Caco-2 (cell line): ENCODE results near the gene OAF. TPM values are rescaled to one million over a fixed set of nuclear protein-coding genes. Genes with fewer than 3 reads are reported as not detected.

ENCODE experiments used
- BruUV-seq: library from RNA; stranded (reverse); fragments of 400-500 nt; replicated peaks from 2 replicates; lab custom pipeline; 2021; lab: Mats Ljungman, UMichigan
- CTCF ChIA-PET: fragments of 300-600 bp; sonication (Branson Sonifier 250); formaldehyde crosslinking; loops from one replicate; lab custom pipeline; 2022; ENCODE audit warnings: antibody characterized with exemption; lab: Charles Lee
- POLR2A ChIA-PET: fragments of 300-600 bp; sonication (Branson Sonifier 250); formaldehyde crosslinking; loops from one replicate; lab custom pipeline; 2022; ENCODE audit warnings: antibody characterized with exemption; lab: Charles Lee
- DNase-seq, 2 experiments: peaks; one replicate each; pipeline versions ENCODE4 v3.0.0 to v3.0.0-alpha.2; 2020 to 2022
- H3K27me3 ChIP-seq: replicated peaks from 2 replicates; pipeline ENCODE4 v1.6.0; 2011; ENCODE audit warnings: low read length; ENCODE audit not compliant: control insufficient read depth, insufficient read depth
- H3K36me3 ChIP-seq: 2 replicates; pipeline ENCODE4 v1.5.1; 2011; ENCODE audit warnings: low read length; ENCODE audit not compliant: control insufficient read depth, insufficient read depth
- H3K4me1 ChIP-seq: fragments of 250-450 bp; sonication (Bioruptor Pico); 2 replicates; pipeline ENCODE4 v1.5.1; 2020; ENCODE audit warnings: mild to moderate bottlenecking
- H3K4me3 ChIP-seq: 2 replicates; pipeline ENCODE4 v1.5.1; 2011; ENCODE audit warnings: low read depth, mild to moderate bottlenecking, control low read depth, low read length
- H3K9me3 ChIP-seq: fragments of 250-450 bp; sonication (Bioruptor Pico); 2 replicates; pipeline ENCODE4 v1.5.1; 2020; ENCODE audit warnings: mild to moderate bottlenecking, moderate library complexity
- H3K27ac Mint-ChIP-seq: one replicate; pipeline ENCODE4 v1.8.0; 2022; ENCODE audit warnings: mixed read lengths; ENCODE audit not compliant: unreplicated experiment
- H3K27me3 Mint-ChIP-seq: one replicate; pipeline ENCODE4 v1.8.0; 2022; ENCODE audit warnings: mixed read lengths; ENCODE audit not compliant: insufficient read depth, unreplicated experiment
- H3K36me3 Mint-ChIP-seq: one replicate; pipeline ENCODE4 v1.8.0; 2022; ENCODE audit warnings: mild to moderate bottlenecking, mixed read lengths; ENCODE audit not compliant: insufficient read depth, unreplicated experiment
- H3K4me1 Mint-ChIP-seq: one replicate; pipeline ENCODE4 v1.8.0; 2022; ENCODE audit warnings: low read depth, mixed read lengths; ENCODE audit not compliant: unreplicated experiment
- H3K4me3 Mint-ChIP-seq: one replicate; pipeline ENCODE4 v1.8.0; 2022; ENCODE audit warnings: mild to moderate bottlenecking, moderate library complexity, mixed read lengths; ENCODE audit not compliant: unreplicated experiment
- H3K9me3 Mint-ChIP-seq: one replicate; pipeline ENCODE4 v1.8.0; 2022; ENCODE audit warnings: mixed read lengths; ENCODE audit not compliant: unreplicated experiment
- intact Hi-C: fragments of 100-400 bp; cut with micrococcal nuclease; formaldehyde crosslinking; loops from one replicate; pipeline ENCODE4 v1.10.0; 2022; ENCODE audit not compliant: unreplicated experiment
- total RNA-seq: library from RNA; stranded (reverse); gene quantifications from 2 replicates; pipeline ENCODE4 v1.2.3, GENCODE V29; 2022
- TF ChIP-seq, protein P1 (sequence below), 2 experiments: fragments of 200-600 bp in 1 of 2; IDR thresholded peaks; 1 replicate in 1 of 2; 2 replicates in 1 of 2; pipeline versions ENCODE4 v1.5.1 to v1.8.0; 2011 to 2022; ENCODE audit warnings: antibody characterized with exemption in 1 of 2, control low read depth in 1 of 2, inconsistent platforms in 1 of 2, low read depth in 1 of 2, low read length in 1 of 2, mild to moderate bottlenecking in 1 of 2, moderate library complexity in 1 of 2; ENCODE audit not compliant: insufficient read depth in 1 of 2, severe bottlenecking in 1 of 2, unreplicated experiment in 1 of 2

Gene OAF
- total RNA-seq, 1 experiment from 2014 or later = 31.3 TPM

DNA sequence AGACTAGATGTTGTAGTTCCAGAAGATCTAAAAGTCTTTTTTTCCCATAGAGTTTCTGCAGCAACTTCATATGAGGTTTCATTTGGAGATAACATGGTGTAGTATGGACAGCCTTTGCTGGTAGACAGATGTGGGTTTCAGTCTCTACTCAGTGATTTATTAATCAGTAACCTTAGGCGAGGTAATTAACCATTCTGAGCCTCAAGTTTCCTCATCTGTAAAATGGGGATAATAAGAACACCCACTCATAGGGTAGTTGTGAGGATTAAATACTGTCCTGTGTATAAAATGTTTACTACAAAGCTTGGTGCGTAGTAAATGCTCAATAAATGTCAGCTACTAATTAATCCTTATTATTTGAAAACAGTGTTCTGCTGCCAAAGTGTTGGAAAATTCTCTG is 45.9 kb downstream of the OAF start:
- TF ChIP-seq, protein P1, sequence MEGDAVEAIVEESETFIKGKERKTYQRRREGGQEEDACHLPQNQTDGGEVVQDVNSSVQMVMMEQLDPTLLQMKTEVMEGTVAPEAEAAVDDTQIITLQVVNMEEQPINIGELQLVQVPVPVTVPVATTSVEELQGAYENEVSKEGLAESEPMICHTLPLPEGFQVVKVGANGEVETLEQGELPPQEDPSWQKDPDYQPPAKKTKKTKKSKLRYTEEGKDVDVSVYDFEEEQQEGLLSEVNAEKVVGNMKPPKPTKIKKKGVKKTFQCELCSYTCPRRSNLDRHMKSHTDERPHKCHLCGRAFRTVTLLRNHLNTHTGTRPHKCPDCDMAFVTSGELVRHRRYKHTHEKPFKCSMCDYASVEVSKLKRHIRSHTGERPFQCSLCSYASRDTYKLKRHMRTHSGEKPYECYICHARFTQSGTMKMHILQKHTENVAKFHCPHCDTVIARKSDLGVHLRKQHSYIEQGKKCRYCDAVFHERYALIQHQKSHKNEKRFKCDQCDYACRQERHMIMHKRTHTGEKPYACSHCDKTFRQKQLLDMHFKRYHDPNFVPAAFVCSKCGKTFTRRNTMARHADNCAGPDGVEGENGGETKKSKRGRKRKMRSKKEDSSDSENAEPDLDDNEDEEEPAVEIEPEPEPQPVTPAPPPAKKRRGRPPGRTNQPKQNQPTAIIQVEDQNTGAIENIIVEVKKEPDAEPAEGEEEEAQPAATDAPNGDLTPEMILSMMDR (IDR thresholded peaks at IDR 0.05; ENCODE audit: insufficient read depth in 1 of 2, low read depth in 1 of 2, low read length in 1 of 2, severe bottlenecking in 1 of 2, unreplicated experiment in 1 of 2) = no peak
- Histone ChIP-seq H3K4me1 (no peaks in the 10 kb centered on the region), H3K27me3 (peaks cover 2% of the 10 kb centered on the region), H3K4me3 (no peak overlapping the region), H3K9me3 (no peaks in the 10 kb centered on the region), H3K36me3 (no peaks in the 10 kb centered on the region)
- Mint-ChIP-seq H3K36me3 (no peaks in the 10 kb centered on the region), H3K4me3 (no peak overlapping the region), H3K9me3 (no peaks in the 10 kb centered on the region), H3K27ac (no peak overlapping the region), H3K4me1 (no peaks in the 10 kb centered on the region), H3K27me3 (peaks cover 47% of the 10 kb centered on the region)
- no TSS peak for BruUV-seq
- ChIA-PET POLR2A (no interaction called here), CTCF (interaction anchor here (2.0 kb wide), 1 partner anchor 46 kb away, joined by 7 read pairs; no protein-coding TSS in a partner anchor)
- intact Hi-C loops = no loop called here
- DNase-seq = no peak

DNA sequence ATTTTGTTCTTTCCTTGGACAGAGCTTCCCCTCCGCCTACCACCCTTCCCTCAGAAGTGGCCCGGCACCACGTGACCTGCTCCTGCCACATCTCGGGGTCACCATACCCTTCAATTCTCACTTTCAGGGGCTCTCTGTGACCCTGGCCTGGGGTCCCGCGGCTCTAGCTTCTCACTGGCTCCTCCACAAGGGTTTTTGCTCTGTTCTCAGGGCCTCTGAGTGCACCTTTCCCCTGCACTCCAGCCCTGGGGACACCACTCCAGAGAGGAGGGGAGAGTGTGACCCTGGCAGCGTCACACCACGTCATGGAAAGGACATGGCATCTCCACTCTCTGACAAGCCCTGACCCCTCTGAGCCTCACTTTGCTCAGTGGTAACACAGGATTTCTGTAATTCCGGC is 46.5 kb downstream of the OAF start:
- no peaks in the 10 kb centered on the region for H3K4me1 Mint-ChIP-seq
- no peaks in the 10 kb centered on the region for H3K9me3 Mint-ChIP-seq
- H3K27ac Mint-ChIP-seq = no peak overlapping the region
- no peaks in the 10 kb centered on the region for H3K36me3 Mint-ChIP-seq
- POLR2A ChIA-PET = no interaction called here
- Histone ChIP-seq H3K4me3 (no peak overlapping the region), H3K36me3 (no peaks in the 10 kb centered on the region), H3K9me3 (no peaks in the 10 kb centered on the region), H3K4me1 (no peaks in the 10 kb centered on the region), H3K27me3 (peaks cover 2% of the 10 kb centered on the region)
- H3K4me3 Mint-ChIP-seq = no peak overlapping the region
- DNase-seq = no peak
- intact Hi-C loops = no loop called here
- CTCF ChIA-PET = interaction anchor here (2.0 kb wide), 1 partner anchor 46 kb away, joined by 7 read pairs; no protein-coding TSS in a partner anchor
- BruUV-seq = no TSS peak
- TF ChIP-seq, protein P1 (IDR thresholded peaks at IDR 0.05; ENCODE audit: insufficient read depth in 1 of 2, low read depth in 1 of 2, low read length in 1 of 2, severe bottlenecking in 1 of 2, unreplicated experiment in 1 of 2) = no peak
- H3K27me3 Mint-ChIP-seq = peaks cover 47% of the 10 kb centered on the region

DNA sequence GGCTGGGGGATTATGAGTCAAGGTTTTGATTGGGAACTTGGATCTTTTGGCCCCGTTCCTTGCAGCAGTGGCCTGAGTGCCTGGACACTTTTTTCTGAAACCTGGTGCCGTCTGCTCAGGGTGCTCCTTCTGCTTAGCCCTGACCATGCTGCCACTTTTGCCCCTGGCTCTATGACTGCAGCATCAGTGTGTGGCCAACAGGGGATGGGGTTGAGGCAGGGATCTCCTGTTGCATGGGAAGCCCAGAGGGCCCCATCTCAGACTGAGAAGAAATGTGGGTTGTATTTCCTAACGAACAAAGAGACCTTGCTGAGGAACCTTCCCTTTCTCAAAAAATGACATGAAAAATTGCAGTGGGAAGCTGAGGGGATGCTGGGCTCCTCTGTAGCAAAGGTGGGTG is 47.8 kb downstream of the OAF start:
- H3K4me3 ChIP-seq = no peak overlapping the region
- Mint-ChIP-seq H3K4me3 (no peak overlapping the region), H3K4me1 (no peaks in the 10 kb centered on the region), H3K36me3 (no peaks in the 10 kb centered on the region), H3K9me3 (no peaks in the 10 kb centered on the region), H3K27me3 (peaks cover 50% of the 10 kb centered on the region), H3K27ac (no peak overlapping the region)
- intact Hi-C loops = no loop called here
- TF ChIP-seq, protein P1 (IDR thresholded peaks at IDR 0.05; ENCODE audit: insufficient read depth in 1 of 2, low read depth in 1 of 2, low read length in 1 of 2, severe bottlenecking in 1 of 2, unreplicated experiment in 1 of 2) = peak; percentile 18 to 33
- H3K36me3 ChIP-seq = no peaks in the 10 kb centered on the region
- no peak for DNase-seq
- peaks cover 2% of the 10 kb centered on the region for H3K27me3 ChIP-seq
- BruUV-seq = no TSS peak
- H3K4me1 ChIP-seq = no peaks in the 10 kb centered on the region
- POLR2A ChIA-PET = no interaction called here
- H3K9me3 ChIP-seq = no peaks in the 10 kb centered on the region
- CTCF ChIA-PET = interaction anchor here (1.3 kb wide), 1 partner anchor 41 kb away, joined by 3 read pairs; no protein-coding TSS in a partner anchor
